Urinary bladder (tissue), 4 donors: ENCODE data around the gene PKHD1. TPM values are rescaled to one million over a fixed set of nuclear protein-coding genes. Genes with fewer than 3 reads are reported as not detected.

Source experiments
- DNase-seq: peaks from one replicate; pipeline ENCODE4 v3.0.0-alpha.2; 2015; ENCODE audit errors: extremely low spot score
- H3K27ac ChIP-seq: one replicate; pipeline ENCODE4 v1.5.1; 2013; ENCODE audit warnings: low read depth, mild to moderate bottlenecking, moderate library complexity
- H3K36me3 ChIP-seq: one replicate; pipeline ENCODE4 v1.6.1; 2013; ENCODE audit warnings: mild to moderate bottlenecking, moderate library complexity; ENCODE audit not compliant: insufficient read depth
- H3K4me1 ChIP-seq: one replicate; pipeline ENCODE4 v1.6.1; 2013; ENCODE audit warnings: mild to moderate bottlenecking, moderate library complexity; ENCODE audit not compliant: insufficient read depth
- H3K4me3 ChIP-seq: one replicate; pipeline ENCODE4 v1.5.1; 2013; ENCODE audit warnings: low read depth, low read length
- WGBS: extraction: QIAGEN DNeasy Blood & Tissue Kit; methylation state at CpG from one replicate; pipeline ENCODE4 v1.1.7; 2013; 5-methylcytosine and 5-hydroxymethylcytosine counted together
- polyA plus RNA-seq: library from polyadenylated mRNA; stranded (reverse); fragments of 200-250 nt; gene quantifications from one replicate; pipeline ENCODE4 v1.2.3, GENCODE V29; 2013
- total RNA-seq: library from RNA; depleted of rRNA; stranded (reverse); fragments of >200 nt; gene quantifications from one replicate; pipeline ENCODE4 v1.2.3, GENCODE V29; 2014
- donor health status: healthy with polysubstance abuse.
- donor health status: healthy.

Gene PKHD1
- total and polyA plus RNA-seq, 2 donors = 0.29 to 3.6 TPM

GRCh38 chr6:51775942-51776860, 311.2 kb downstream of the PKHD1 start:
- Histone ChIP-seq H3K4me3 (no peak overlapping the region), H3K4me1 (no peaks in the 10 kb centered on the region), H3K27ac (no peak overlapping the region), H3K36me3 (no peaks in the 10 kb centered on the region)
- DNase-seq = no peak

DNA sequence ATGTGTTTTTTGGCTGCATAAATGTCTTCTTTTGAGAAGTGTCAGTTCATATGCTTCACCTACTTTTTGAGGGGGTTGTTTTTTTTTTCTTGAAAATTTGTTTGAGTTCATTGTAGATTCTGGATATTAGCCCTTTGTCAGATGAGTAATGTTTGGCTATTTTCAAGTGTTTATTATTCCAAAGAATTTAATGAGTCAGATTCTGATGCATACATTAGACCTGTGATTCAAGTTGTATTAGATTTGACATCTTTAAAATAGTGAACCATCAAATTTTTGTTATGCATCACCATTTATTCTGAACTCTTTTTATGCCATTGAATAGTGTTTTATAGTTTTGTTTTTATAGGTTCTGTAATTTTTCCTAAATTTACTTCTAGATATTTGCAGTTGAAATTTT, 319.3 kb downstream of the PKHD1 start:
- no peak for DNase-seq
- no peak overlapping the region for H3K27ac ChIP-seq
- no peaks in the 10 kb centered on the region for H3K36me3 ChIP-seq
- no peaks in the 10 kb centered on the region for H3K4me1 ChIP-seq
- no peak overlapping the region for H3K4me3 ChIP-seq

- no peak overlapping the region for H3K27ac ChIP-seq
- H3K36me3 ChIP-seq = no peaks in the 10 kb centered on the region
- H3K4me3 ChIP-seq = no peak overlapping the region
- no peak for DNase-seq
- H3K4me1 ChIP-seq = no peaks in the 10 kb centered on the region
- 98% methylated on average over 1 of the region's 1 CpG for WGBS
Measured at GRCh38 chr6:51765230-51765629, 322.2 kb downstream of the PKHD1 start.

DNA sequence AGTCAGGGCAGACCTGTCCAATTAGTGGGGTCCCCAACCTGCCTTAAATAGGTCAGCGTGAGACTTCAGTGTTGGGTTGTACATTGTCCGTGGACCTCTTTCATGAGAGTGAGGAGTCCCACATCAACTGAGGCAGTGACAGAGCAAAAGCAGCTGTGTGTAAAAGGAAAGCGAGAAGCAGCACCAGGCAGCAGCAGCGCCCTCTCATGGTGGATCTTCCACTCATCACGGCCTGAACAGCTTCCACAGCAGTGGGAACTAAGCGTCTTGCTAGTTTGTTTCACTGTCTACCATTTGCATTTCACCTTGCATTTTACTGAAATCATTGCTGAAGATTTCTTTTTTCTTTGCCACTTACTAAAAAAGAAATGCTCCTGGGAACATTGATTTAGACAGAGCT, 333.8 kb downstream of the PKHD1 start:
- no peak for DNase-seq
- Histone ChIP-seq H3K27ac (no peak overlapping the region), H3K36me3 (no peaks in the 10 kb centered on the region), H3K4me3 (no peak overlapping the region), H3K4me1 (no peaks in the 10 kb centered on the region)
- 30% methylated on average over 6 of the region's 6 CpGs for WGBS

DNA sequence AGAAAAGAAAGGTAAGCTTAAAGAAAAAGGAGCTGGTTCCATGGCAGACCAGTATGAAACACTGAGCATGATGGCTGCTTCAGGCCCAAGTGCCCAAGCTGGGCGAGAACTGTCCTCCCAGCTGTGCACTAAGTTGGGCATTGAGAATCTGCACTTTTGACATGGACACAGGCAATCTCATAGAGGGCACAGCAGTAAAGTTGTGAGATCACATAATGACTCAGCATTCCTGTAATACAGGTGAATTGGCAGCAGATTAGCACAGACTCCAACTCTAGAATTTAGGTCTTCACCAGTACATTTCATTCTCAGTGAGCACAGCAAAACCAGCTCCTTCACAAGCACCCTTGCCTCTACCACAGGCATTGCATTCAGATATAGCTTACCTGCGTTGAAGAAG, 343.4 kb downstream of the PKHD1 start:
- H3K4me3 ChIP-seq = no peak overlapping the region
- WGBS = 88% methylated on average over 2 of the region's 2 CpGs
- no peaks in the 10 kb centered on the region for H3K36me3 ChIP-seq
- H3K4me1 ChIP-seq = no peaks in the 10 kb centered on the region
- no peak overlapping the region for H3K27ac ChIP-seq
- no peak for DNase-seq

- 56% methylated on average over 2 of the region's 2 CpGs for WGBS
- H3K36me3 ChIP-seq = no peaks in the 10 kb centered on the region
- DNase-seq = no peak
- no peaks in the 10 kb centered on the region for H3K4me1 ChIP-seq
- H3K27ac ChIP-seq = no peak overlapping the region
- no peak overlapping the region for H3K4me3 ChIP-seq
Measured at GRCh38 chr6:51740658-51741057, 346.8 kb downstream of the PKHD1 start.

DNA sequence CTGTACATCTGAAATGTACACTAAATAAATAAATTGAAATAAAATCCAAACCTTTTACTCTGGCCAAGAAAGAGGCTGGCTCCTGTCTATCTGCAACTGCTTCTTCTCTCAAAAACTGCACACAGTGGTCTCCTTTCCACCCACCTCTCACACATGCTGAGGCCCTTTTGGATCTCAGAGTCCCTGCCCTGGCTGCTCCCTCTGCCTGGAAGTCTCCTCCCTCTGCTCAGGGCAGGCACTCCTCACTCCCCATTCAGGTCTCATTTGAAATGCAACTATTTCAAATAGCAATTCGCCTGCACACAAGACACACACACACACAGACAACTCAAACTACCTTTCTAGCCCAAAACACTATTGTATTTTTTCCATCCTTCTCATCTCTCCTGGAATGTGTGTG, 348.8 kb downstream of the PKHD1 start:
- no peak overlapping the region for H3K4me3 ChIP-seq
- DNase-seq = no peak
- H3K36me3 ChIP-seq = no peaks in the 10 kb centered on the region
- no peak overlapping the region for H3K27ac ChIP-seq
- H3K4me1 ChIP-seq = no peaks in the 10 kb centered on the region
- 83% methylated on average over 1 of the region's 1 CpG for WGBS

GRCh38 chr6:51737580-51738360, 349.6 kb downstream of the PKHD1 start:
- Histone ChIP-seq H3K36me3 (no peaks in the 10 kb centered on the region), H3K27ac (no peak overlapping the region), H3K4me3 (no peak overlapping the region), H3K4me1 (no peaks in the 10 kb centered on the region)
- 76% methylated on average over 6 of the region's 6 CpGs for WGBS
- no peak for DNase-seq

GRCh38 chr6:51725155-51725554, 362.3 kb downstream of the PKHD1 start:
- no peaks in the 10 kb centered on the region for H3K4me1 ChIP-seq
- H3K4me3 ChIP-seq = no peak overlapping the region
- DNase-seq = no peak
- no peaks in the 10 kb centered on the region for H3K36me3 ChIP-seq
- WGBS = 81% methylated on average over 2 of the region's 2 CpGs
- no peak overlapping the region for H3K27ac ChIP-seq

DNA sequence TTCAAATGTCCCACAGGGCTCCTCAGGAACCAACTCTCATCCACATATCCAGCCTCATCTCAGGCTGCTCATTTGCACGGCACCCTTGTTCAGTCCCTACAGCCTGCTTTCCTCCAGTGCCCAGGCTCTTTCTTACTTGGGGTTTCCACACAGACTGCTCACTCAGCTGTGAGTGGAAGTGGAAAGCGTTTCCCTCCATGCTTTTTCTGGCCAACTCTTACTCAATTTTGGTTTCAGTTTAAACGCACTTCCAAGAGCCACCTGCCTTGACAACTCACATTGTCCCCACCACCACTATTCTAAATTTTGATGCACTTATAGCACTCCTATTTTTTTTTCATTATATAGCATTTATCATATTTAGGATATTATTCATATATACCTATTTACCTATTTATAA, 367.1 kb downstream of the PKHD1 start:
- DNase-seq = no peak
- H3K4me3 ChIP-seq = no peak overlapping the region
- 86% methylated on average over 3 of the region's 3 CpGs for WGBS
- no peaks in the 10 kb centered on the region for H3K4me1 ChIP-seq
- H3K27ac ChIP-seq = no peak overlapping the region
- no peaks in the 10 kb centered on the region for H3K36me3 ChIP-seq

GRCh38 chr6:51719297-51719696, 368.1 kb downstream of the PKHD1 start:
- Histone ChIP-seq H3K4me3 (no peak overlapping the region), H3K27ac (no peak overlapping the region), H3K36me3 (no peaks in the 10 kb centered on the region), H3K4me1 (no peaks in the 10 kb centered on the region)
- DNase-seq = no peak
- 81% methylated on average over 1 of the region's 1 CpG for WGBS

- 79% methylated on average over 1 of the region's 1 CpG for WGBS
- Histone ChIP-seq H3K36me3 (no peaks in the 10 kb centered on the region), H3K27ac (no peak overlapping the region), H3K4me1 (no peaks in the 10 kb centered on the region), H3K4me3 (no peak overlapping the region)
- no peak for DNase-seq
Measured at GRCh38 chr6:51718533-51718932, 368.9 kb downstream of the PKHD1 start.

DNA sequence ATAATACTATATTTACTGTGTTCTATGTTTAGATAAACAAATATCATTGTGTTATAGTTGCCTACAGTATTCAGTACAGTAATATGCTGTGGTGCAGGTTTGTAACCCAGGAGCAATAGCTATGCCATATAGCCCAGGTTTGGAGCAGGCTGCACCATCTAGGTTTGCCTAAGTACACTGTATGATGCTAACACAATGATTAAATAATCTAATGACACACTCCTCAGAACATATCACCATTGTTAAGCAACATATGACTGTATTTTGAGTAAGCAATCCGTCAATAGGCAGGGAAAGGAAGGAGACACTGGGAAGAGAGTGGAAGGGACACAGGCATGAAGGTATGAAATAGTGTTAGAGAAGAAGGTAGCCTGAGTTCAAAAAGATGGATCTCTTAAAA, 369.9 kb downstream of the PKHD1 start:
- Histone ChIP-seq H3K4me1 (no peaks in the 10 kb centered on the region), H3K4me3 (no peak overlapping the region), H3K36me3 (no peaks in the 10 kb centered on the region), H3K27ac (no peak overlapping the region)
- WGBS = 91% methylated on average over 1 of the region's 1 CpG
- DNase-seq = no peak

- Histone ChIP-seq H3K4me3 (no peak overlapping the region), H3K36me3 (no peaks in the 10 kb centered on the region), H3K4me1 (no peaks in the 10 kb centered on the region), H3K27ac (no peak overlapping the region)
- WGBS = 47% methylated on average over 3 of the region's 3 CpGs
- no peak for DNase-seq
Measured at GRCh38 chr6:51711876-51712275, 375.5 kb downstream of the PKHD1 start.
